B cell (primary cell): ENCODE data around the gene PHTF2.

ENCODE experiments used
- CTCF ChIP-seq: fragments of 200-600 bp; IDR thresholded peaks from one replicate; pipeline ENCODE4 v1.8.0; 2022; ENCODE audit warnings: antibody characterized with exemption, mild to moderate bottlenecking
- EZH2 ChIP-seq: IDR thresholded peaks from 2 replicates; pipeline ENCODE4 v1.6.1; 2012; ENCODE audit warnings: borderline replicate concordance, low read depth, mild to moderate bottlenecking, moderate library complexity, low read length; ENCODE audit not compliant: insufficient read depth, poor library complexity, severe bottlenecking

- TF ChIP-seq CTCF (no peak), EZH2 (no peak)
Measured at GRCh38 chr7:77975672-77976480, 177.3 kb downstream of the PHTF2 start.
